Ramos (cell line): Measurements from ENCODE around the gene TMTC2.

Experiments
- in situ Hi-C: fragments of 300-500 bp; cut with MboI; formaldehyde crosslinking; loops from one replicate; pipeline ENCODE4 v1.14.3; 2022; ENCODE audit warnings: low sequenced_read_pairs; ENCODE audit not compliant: unreplicated experiment

TMTC2 gene

GRCh38 chr12:82675246-82675645 lies 11.5 kb upstream of the TMTC2 start:
- in situ Hi-C loops: no loop called here

- in situ Hi-C loops: no loop called here
Measured at GRCh38 chr12:82682326-82682725, 4.4 kb upstream of the TMTC2 start.

GRCh38 chr12:82682851-82683261 lies 3.9 kb upstream of the TMTC2 start:
- in situ Hi-C loops: no loop called here

GRCh38 chr12:82685790-82686167 lies 927 bp upstream of the TMTC2 start:
- in situ Hi-C loops: no loop called here

GRCh38 chr12:82687021-82688011 lies 610 bp downstream of the TMTC2 start:
- in situ Hi-C loops: no loop called here

GRCh38 chr12:82688035-82688501 lies 1.4 kb downstream of the TMTC2 start:
- in situ Hi-C loops: no loop called here

- in situ Hi-C loops: no loop called here
Measured at GRCh38 chr12:82688596-82688995, 1.9 kb downstream of the TMTC2 start.

- in situ Hi-C loops: no loop called here
Measured at GRCh38 chr12:82690006-82690405, 3.3 kb downstream of the TMTC2 start.

GRCh38 chr12:82691513-82691912 lies 4.8 kb downstream of the TMTC2 start:
- in situ Hi-C loops: no loop called here

GRCh38 chr12:82694276-82694675 lies 7.6 kb downstream of the TMTC2 start:
- in situ Hi-C loops: no loop called here

GRCh38 chr12:82694970-82695369 lies 8.3 kb downstream of the TMTC2 start:
- in situ Hi-C loops: no loop called here

- in situ Hi-C loops: no loop called here
Measured at GRCh38 chr12:82695531-82695930, 8.8 kb downstream of the TMTC2 start.

GRCh38 chr12:82696543-82696942 lies 9.8 kb downstream of the TMTC2 start:
- in situ Hi-C loops: no loop called here

- in situ Hi-C loops: no loop called here
Measured at GRCh38 chr12:82698708-82699564, 12.2 kb downstream of the TMTC2 start.

- in situ Hi-C loops: no loop called here
Measured at GRCh38 chr12:82705774-82706173, 19.1 kb downstream of the TMTC2 start.

GRCh38 chr12:82708061-82708879 lies 21.6 kb downstream of the TMTC2 start:
- in situ Hi-C loops: no loop called here

GRCh38 chr12:82709794-82710355 lies 23.2 kb downstream of the TMTC2 start:
- in situ Hi-C loops: no loop called here

- in situ Hi-C loops: no loop called here
Measured at GRCh38 chr12:82710741-82711140, 24.0 kb downstream of the TMTC2 start.

GRCh38 chr12:82714427-82714826 lies 27.7 kb downstream of the TMTC2 start:
- in situ Hi-C loops: no loop called here

GRCh38 chr12:82721726-82722125 lies 35.0 kb downstream of the TMTC2 start:
- in situ Hi-C loops: no loop called here
